ENCODE data around the gene CDA.

Gene CDA

DNA sequence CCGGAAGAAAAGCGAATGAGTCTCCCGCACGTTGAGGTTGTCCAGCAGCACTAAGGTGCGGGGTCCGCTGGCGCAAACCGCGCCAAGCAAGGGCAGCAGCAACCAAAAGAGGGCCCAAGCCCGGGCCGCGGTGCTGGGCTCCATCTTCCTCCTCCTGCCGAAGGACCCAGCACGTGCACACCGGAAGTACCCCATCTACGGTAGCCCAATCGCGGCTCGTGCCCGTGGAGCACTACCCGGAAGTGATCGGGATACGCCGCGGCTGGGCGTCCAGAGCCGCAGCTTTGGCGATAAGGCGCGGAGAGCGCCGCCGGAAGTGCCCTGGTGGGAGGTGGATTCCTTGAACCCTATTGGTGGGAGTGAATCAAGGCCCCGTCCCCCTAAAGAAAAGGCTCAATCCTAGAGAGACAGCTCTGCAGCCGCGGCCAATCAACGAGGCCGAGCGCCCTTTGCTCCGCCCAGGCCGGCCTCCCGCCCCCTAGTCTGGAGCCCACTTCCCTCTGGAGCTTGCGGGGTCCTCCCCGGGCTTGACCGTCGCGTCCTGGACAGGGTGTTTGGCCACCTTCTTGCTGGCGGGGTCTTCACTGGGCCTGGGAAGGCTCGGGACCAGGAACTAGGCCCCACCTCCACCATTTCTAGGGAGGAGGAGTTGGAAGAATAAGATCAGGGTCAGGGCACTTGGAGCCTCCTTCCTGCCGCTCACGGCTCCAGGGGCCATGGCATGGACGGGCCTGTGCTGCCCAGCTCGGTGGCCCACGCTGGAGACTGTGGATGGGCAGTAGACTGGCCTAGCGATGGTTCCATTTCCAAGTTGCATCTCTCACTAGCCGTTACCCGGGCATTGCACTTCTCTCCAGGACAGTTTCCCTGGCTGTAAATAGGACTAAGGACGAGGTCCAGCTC, 72.6 kb downstream of the CDA start, which contains the start of gene DDOST:
Gene DDOST (minus strand): TSS at position 163 of the 903 bp plus-strand sequence. CDS start 19 bp downstream, at position 144.
- H3K4me3 ChIP-seq (ENCODE audit: low read depth, low read length) = peak within 1 kb of the TSS; percentile 94
- TF ChIP-seq, protein P1, sequence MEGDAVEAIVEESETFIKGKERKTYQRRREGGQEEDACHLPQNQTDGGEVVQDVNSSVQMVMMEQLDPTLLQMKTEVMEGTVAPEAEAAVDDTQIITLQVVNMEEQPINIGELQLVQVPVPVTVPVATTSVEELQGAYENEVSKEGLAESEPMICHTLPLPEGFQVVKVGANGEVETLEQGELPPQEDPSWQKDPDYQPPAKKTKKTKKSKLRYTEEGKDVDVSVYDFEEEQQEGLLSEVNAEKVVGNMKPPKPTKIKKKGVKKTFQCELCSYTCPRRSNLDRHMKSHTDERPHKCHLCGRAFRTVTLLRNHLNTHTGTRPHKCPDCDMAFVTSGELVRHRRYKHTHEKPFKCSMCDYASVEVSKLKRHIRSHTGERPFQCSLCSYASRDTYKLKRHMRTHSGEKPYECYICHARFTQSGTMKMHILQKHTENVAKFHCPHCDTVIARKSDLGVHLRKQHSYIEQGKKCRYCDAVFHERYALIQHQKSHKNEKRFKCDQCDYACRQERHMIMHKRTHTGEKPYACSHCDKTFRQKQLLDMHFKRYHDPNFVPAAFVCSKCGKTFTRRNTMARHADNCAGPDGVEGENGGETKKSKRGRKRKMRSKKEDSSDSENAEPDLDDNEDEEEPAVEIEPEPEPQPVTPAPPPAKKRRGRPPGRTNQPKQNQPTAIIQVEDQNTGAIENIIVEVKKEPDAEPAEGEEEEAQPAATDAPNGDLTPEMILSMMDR (IDR thresholded peaks at IDR 0.05; ENCODE audit: low read depth, low read length, missing control alignments) = peak; percentile 46
- in situ Hi-C loops (cut with HindIII; ENCODE audit: low sequenced_read_pairs) = no loop called here
- peak; percentile 95 for DNase-seq (ENCODE audit: low read depth)

DNA sequence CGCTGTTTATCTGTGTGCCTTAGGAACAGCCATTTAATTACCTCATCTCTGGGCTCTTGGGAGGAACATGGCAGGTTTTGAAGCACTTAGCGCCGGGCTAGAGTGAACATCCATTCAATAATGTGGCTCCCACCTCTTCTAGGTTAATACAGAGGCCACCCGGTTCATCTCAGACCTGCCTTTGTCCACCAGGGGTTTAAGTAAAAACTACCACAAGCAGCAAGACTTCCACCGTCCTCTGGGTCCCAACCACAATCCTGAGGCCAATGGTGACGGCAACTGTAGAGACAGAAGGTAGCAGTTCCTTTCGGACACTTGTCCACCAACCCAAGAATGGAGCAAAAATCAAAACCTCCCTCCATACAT, 73.2 kb downstream of the CDA start:
- TF ChIP-seq, protein P1 (IDR thresholded peaks at IDR 0.05; ENCODE audit: low read depth, low read length, missing control alignments) = no peak
- no peak for DNase-seq (ENCODE audit: low read depth)
- in situ Hi-C loops (cut with HindIII; ENCODE audit: low sequenced_read_pairs) = no loop called here
- peak overlapping the region; percentile 94 for H3K4me3 ChIP-seq (ENCODE audit: low read depth, low read length)

DNA sequence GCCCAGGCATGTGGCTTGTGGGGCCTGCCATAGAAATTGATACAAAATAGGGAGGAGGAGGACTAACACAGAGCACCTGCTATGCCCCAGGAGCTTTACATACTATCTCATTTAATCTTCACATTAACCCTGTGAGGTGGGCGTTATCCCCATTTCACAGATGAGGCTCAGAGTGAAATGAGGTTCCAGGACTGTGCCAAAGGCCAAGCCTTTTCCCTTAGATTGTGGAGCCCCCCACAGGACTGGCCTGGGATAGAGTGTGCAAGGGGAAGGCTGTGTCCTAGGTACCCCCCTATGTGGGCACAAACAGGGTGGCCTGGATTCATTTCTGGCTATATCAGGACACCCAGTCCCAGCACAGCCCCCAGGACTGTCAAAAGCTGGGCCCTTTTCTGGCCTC, 74.5 kb downstream of the CDA start:
- TF ChIP-seq, protein P1 (IDR thresholded peaks at IDR 0.05; ENCODE audit: low read depth, low read length, missing control alignments) = no peak
- in situ Hi-C loops (cut with HindIII; ENCODE audit: low sequenced_read_pairs) = no loop called here
- no peak overlapping the region for H3K4me3 ChIP-seq (ENCODE audit: low read depth, low read length)
- DNase-seq (ENCODE audit: low read depth) = no peak

- in situ Hi-C loops (cut with HindIII; ENCODE audit: low sequenced_read_pairs) = no loop called here
- no peak for DNase-seq (ENCODE audit: low read depth)
- TF ChIP-seq, protein P1 (IDR thresholded peaks at IDR 0.05; ENCODE audit: low read depth, low read length, missing control alignments) = no peak
- no peak overlapping the region for H3K4me3 ChIP-seq (ENCODE audit: low read depth, low read length)
Observed at GRCh38 chr1:20663969-20664715, 75.2 kb downstream of the CDA start.

- in situ Hi-C loops (cut with HindIII; ENCODE audit: low sequenced_read_pairs) = no loop called here
- no peak for DNase-seq (ENCODE audit: low read depth)
- TF ChIP-seq, protein P1 (IDR thresholded peaks at IDR 0.05; ENCODE audit: low read depth, low read length, missing control alignments) = no peak
- H3K4me3 ChIP-seq (ENCODE audit: low read depth, low read length) = no peak overlapping the region
Observed at GRCh38 chr1:20665726-20666125, 76.8 kb downstream of the CDA start.

GRCh38 chr1:20666146-20666545, 77.2 kb downstream of the CDA start:
- no peak for DNase-seq (ENCODE audit: low read depth)
- no peak overlapping the region for H3K4me3 ChIP-seq (ENCODE audit: low read depth, low read length)
- TF ChIP-seq, protein P1 (IDR thresholded peaks at IDR 0.05; ENCODE audit: low read depth, low read length, missing control alignments) = no peak
- in situ Hi-C loops (cut with HindIII; ENCODE audit: low sequenced_read_pairs) = no loop called here

All from astrocyte of the cerebellum (primary cell).